NCI-H187 treated with DMSO at 0.1 percent for 48 hours (cell line): ENCODE data around the gene IL19.
A peak's percentile ranks its signal among the peaks of the same experiment; 100 is the strongest.

ENCODE experiments used
- DNase-seq: peaks from one replicate; lab custom pipeline; 2025; lab: John Stamatoyannopoulos, UW

Gene IL19

GRCh38 chr1:206770531-206771337 lies at the start of gene IL19:
TSS of gene IL19 (plus strand) at chr1:206770773. CDS start at chr1:206836663, 65,890 bp downstream.
- no peak for DNase-seq

GRCh38 chr1:206721454-206721853 lies 49.1 kb upstream of the IL19 start:
- no peak for DNase-seq

- DNase-seq, result no peak
Measured at GRCh38 chr1:206722751-206723461, 47.7 kb upstream of the IL19 start.

DNA sequence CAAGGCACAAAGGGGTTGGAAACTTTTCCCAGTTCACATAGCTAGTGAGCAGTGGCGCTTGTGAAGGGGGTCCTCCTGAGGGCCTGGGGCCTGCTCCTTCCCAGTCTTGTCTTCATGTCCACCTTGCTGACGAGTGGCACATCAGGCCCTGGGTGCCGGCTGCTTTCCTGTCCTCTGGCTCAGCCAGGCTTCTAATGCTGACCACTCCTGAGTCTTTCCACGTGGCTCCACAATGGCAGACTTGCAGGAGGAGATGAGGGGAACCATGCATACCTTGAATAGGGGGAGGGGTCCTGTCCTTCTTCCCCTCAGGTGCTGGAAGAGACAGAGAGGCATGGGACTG lies 47.1 kb upstream of the IL19 start:
- no peak for DNase-seq

- no peak for DNase-seq
Measured at GRCh38 chr1:206723805-206724472, 46.6 kb upstream of the IL19 start.

DNA sequence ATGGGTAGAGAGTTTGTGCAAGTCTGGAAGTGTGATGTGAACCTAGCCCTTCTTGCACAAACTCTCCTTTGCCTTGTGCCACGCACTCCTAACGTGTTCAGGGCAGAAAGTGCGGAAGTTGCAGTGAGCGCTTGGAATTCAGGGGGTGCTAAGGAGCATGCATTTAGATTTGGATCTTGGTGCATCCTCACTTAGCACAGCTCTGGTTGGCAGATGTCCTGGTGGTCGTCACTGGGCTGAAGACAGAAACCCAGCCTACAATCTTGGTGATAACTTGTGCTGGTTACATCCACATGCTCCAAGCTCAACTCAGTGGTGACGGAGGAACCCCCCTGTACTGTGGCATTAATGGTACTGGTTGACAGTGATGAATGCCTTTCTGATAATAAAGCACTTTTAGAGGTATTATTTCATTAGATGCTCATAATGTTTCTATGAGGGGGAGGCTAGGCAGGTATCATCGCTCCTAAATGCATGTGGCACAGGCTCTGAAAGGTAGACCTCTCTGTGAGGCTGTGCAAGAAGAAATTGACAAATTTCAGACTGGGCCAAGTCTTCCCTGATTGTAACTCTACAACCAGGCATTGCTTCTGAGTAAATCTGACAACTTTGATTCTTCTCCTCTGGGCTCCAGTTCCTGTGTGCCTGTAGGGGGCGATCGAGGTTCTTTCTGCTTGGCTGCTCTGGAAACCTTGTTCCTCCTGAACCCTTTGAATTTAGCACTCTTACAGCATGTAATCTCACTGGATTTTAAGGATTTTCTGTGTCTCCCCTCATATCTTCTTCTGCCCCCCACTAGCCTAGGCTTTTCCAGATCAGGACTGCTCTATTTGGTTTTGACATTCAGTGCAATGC lies 45.2 kb upstream of the IL19 start:
- DNase-seq, result no peak

GRCh38 chr1:206727981-206728696 lies 42.4 kb upstream of the IL19 start:
- no peak for DNase-seq

DNA sequence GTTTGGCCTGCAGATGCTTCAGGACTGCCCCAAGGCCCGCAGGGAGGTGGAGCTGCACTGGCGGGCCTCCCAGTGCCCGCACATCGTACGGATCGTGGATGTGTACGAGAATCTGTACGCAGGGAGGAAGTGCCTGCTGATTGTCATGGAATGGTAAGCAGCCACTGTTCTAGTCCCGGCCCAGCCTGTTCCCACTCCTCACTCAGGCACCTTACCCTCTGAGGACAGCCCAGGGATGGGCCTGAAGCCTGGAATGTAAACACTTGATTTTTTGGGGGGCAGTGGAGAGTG lies 41.9 kb upstream of the IL19 start:
- no peak for DNase-seq

- DNase-seq, result no peak
Measured at GRCh38 chr1:206729050-206729449, 41.5 kb upstream of the IL19 start.

GRCh38 chr1:206729507-206729906 lies 41.1 kb upstream of the IL19 start:
- DNase-seq, result no peak

DNA sequence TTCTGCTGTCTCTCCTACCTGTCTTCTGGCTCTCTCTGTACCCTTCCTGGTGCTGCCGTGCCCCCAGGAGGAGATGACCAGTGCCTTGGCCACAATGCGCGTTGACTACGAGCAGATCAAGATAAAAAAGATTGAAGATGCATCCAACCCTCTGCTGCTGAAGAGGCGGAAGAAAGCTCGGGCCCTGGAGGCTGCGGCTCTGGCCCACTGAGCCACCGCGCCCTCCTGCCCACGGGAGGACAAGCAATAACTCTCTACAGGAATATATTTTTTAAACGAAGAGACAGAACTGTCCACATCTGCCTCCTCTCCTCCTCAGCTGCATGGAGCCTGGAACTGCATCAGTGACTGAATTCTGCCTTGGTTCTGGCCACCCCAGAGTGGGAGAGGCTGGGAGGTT lies 38.1 kb upstream of the IL19 start:
- DNase-seq, result no peak

DNA sequence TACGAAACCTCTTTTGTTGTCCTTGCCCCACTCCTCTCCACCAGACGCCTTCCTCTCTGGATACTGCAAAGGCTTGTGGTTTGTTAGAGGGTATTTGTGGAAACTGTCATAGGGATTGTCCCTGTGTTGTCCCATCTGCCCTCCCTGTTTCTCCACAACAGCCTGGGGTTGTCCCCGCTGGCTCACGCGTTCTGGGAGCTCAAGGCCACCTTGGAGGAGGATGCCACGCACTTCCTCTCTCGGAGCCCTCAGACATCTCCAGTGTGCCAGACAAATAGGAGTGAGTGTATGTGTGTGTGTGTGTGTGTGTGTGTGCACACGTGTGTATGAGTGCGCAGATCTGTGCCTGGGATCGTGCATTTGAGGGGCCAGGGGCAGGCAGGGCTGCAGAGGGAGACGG lies 37.6 kb upstream of the IL19 start:
- no peak for DNase-seq

DNA sequence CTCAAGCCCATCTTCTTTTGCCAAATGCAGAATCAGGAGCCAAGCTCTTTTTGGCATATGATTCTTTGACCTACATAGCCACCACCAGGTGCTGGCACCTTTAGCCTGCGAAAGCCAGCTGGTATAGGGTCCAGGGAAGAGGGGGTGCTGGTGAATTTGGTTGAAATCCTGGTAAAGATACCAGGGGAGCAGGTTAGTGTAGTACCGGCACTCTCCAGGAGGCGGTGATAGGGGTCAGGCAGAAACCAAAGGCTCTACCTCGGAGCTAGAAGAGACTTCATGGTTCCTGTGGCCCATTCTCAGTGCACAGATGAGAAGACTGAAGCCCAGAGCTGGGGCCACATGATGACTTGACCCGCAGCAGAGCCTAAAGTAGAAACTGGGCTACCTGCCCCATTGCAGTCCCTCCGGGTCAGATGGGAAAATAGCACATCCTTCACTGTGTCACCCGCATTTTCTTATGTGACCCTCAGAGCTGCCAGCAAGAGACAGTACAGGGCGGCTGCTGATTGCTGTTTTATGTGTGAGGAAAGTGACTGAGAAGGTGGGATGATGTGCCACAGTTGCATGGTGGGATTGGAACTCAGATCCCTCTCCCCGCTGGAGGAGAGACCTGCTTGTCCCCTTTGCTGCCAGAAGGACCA lies 36.0 kb upstream of the IL19 start:
- DNase-seq, result peak; percentile 38

GRCh38 chr1:206735553-206736031 lies 35.0 kb upstream of the IL19 start:
- no peak for DNase-seq

DNA sequence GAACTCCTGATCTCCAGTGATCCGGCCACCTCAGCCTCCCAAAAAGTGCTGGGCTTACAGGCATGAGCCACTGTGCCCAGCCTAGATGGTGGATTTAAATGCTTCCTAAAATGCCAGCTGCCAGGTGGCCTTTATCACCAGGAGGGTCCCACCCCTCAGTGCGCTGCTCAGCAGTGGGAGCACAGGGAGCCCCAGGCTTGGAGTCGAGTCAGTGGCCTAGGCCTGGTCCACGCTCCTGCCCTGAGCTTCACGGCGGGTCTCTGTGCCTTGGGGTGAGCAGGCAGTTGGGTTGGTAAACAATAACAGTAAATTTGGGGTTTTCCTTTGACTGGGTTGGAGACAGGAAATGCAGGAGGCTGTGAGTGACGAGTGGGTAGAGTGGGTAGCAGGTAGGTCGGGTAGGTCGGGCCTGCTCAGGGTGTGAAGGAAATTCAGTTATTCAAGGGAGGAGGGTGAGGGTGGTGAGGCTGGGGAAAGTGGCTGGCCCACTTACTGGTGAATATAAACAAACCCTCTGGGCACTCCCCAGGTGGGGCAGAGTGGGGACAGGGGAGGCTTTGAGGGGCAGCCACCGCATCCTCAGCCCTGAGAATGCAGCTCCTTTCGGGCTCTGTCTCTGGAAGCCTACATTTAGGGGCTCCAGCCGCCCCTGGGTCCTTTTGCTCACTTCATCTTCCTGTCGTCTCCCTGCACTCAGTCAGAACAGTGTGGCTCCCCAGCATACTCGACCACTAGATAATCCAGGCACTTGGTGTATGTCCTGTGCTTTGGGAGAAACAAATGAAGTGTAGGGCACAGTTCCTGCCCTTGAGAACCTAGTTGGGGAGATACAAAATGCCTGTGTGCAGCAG lies 33.5 kb upstream of the IL19 start:
- DNase-seq, result no peak

GRCh38 chr1:206737729-206738201 lies 32.8 kb upstream of the IL19 start:
- no peak for DNase-seq

- DNase-seq, result no peak
Measured at GRCh38 chr1:206738370-206739366, 31.9 kb upstream of the IL19 start.

- DNase-seq, result no peak
Measured at GRCh38 chr1:206739411-206740076, 31.0 kb upstream of the IL19 start.
